PFSK-1 (cell line): ENCODE results near the gene ARHGEF10L.

Source experiments
- FOXP2 ChIP-seq: optimal IDR thresholded peaks from 2 replicates; pipeline ENCODE3; 2011; ENCODE audit warnings: borderline replicate concordance, control low read depth, inconsistent platforms; ENCODE audit not compliant: insufficient read depth; ENCODE audit errors: extremely low read length, extremely low read depth
- POLR2AphosphoS5 ChIP-seq: IDR thresholded peaks from 2 replicates; pipeline ENCODE4 v1.6.1; 2012; ENCODE audit warnings: low read depth, mild to moderate bottlenecking, control low read depth, low read length, moderate library complexity
- REST ChIP-seq, 2 experiments: IDR thresholded peaks; 2 replicates each; pipeline versions ENCODE4 v1.6.1 to v1.8.0; 2011 to 2012; ENCODE audit warnings: low read depth in 2 of 2, low read length in 2 of 2, control low read depth in 1 of 2, inconsistent platforms in 1 of 2, mild to moderate bottlenecking in 1 of 2, moderate library complexity in 1 of 2; ENCODE audit not compliant: insufficient read depth in 1 of 2
- SIN3A ChIP-seq: IDR thresholded peaks from 2 replicates; pipeline ENCODE4 v1.6.1; 2012; ENCODE audit warnings: mild to moderate bottlenecking, low read length, moderate library complexity, borderline replicate concordance; ENCODE audit not compliant: insufficient read depth
- TAF1 ChIP-seq: IDR thresholded peaks from 2 replicates; pipeline ENCODE4 v1.6.1; 2012; ENCODE audit warnings: low read length, control low read depth, borderline replicate concordance; ENCODE audit not compliant: insufficient read depth

- TF ChIP-seq POLR2AphosphoS5 (no peak), TAF1 (no peak), SIN3A (no peak), FOXP2 (no peak), REST (IDR thresholded peaks at IDR 0.05; ENCODE audit: insufficient read depth in 1 of 2, low read depth in 2 of 2, low read length in 2 of 2) (no peak)
Observed at GRCh38 chr1:17539118-17539476, 401 bp upstream of the ARHGEF10L start.
